Midbrain (tissue), 1 donor: Measurements from ENCODE around the gene LMAN2.
"Not testable (repeated sequence)": the region's sequence is repeated elsewhere in the genome, so short reads cannot be mapped to it uniquely, and the experiment has no call there.

Experiments
- DNase-seq: peaks from one replicate; lab custom pipeline; 2025; lab: John Stamatoyannopoulos, UW

Gene LMAN2

GRCh38 chr5:177378884-177379883 lies 27.7 kb upstream of the LMAN2 start:
- DNase-seq, result no peak

- DNase-seq, result no peak
Observed at GRCh38 chr5:177377851-177378776, 26.6 kb upstream of the LMAN2 start.

GRCh38 chr5:177376107-177376506 lies 24.6 kb upstream of the LMAN2 start:
- no peak for DNase-seq

GRCh38 chr5:177375516-177375915 lies 24.0 kb upstream of the LMAN2 start:
- not testable (repeated sequence) for DNase-seq

GRCh38 chr5:177374211-177374610 lies 22.7 kb upstream of the LMAN2 start:
- DNase-seq, result no peak

GRCh38 chr5:177373806-177374205 lies 22.3 kb upstream of the LMAN2 start:
- no peak for DNase-seq

- DNase-seq, result no peak
Observed at GRCh38 chr5:177372910-177373309, 21.4 kb upstream of the LMAN2 start.

GRCh38 chr5:177372034-177372896 lies 20.8 kb upstream of the LMAN2 start:
- no peak for DNase-seq

- DNase-seq, result no peak
Observed at GRCh38 chr5:177371120-177372033, 19.9 kb upstream of the LMAN2 start.

GRCh38 chr5:177370488-177371119 lies 19.1 kb upstream of the LMAN2 start:
- peak; percentile 15 for DNase-seq

GRCh38 chr5:177369645-177370440 lies 18.4 kb upstream of the LMAN2 start:
- no peak for DNase-seq

- DNase-seq, result no peak
Observed at GRCh38 chr5:177368869-177369644, 17.6 kb upstream of the LMAN2 start.

- no peak for DNase-seq
Observed at GRCh38 chr5:177367981-177368868, 16.8 kb upstream of the LMAN2 start.

GRCh38 chr5:177367323-177367848 lies 15.9 kb upstream of the LMAN2 start:
- DNase-seq, result no peak

- no peak for DNase-seq
Observed at GRCh38 chr5:177366528-177367322, 15.3 kb upstream of the LMAN2 start.

GRCh38 chr5:177365845-177366527 lies 14.5 kb upstream of the LMAN2 start:
- DNase-seq, result no peak
